ENCODE data around the gene LIPH. TPM values are rescaled to one million over a fixed set of nuclear protein-coding genes. Genes with fewer than 3 reads are reported as not detected.

LIPH gene
- total RNA-seq, 1 donor from 2014 or later: not detected

GRCh38 chr3:185540695-185541094, 11.7 kb downstream of the LIPH start:
- DNase-seq (ENCODE audit: low read depth in 2 of 2): no peak

- no peak for DNase-seq (ENCODE audit: low read depth in 2 of 2)
These were observed 12.5 kb downstream of the LIPH start for GRCh38 chr3:185539934-185540333.

GRCh38 chr3:185537369-185537970, 14.9 kb downstream of the LIPH start:
- DNase-seq (ENCODE audit: low read depth in 2 of 2): peak in 1 of 2 donors; percentile 70

GRCh38 chr3:185534511-185534910, 17.9 kb downstream of the LIPH start:
- DNase-seq (ENCODE audit: low read depth in 2 of 2): no peak

GRCh38 chr3:185532901-185533300, 19.5 kb downstream of the LIPH start:
- DNase-seq (ENCODE audit: low read depth in 2 of 2): no peak

- DNase-seq (ENCODE audit: low read depth in 2 of 2): no peak
These were observed 21.5 kb downstream of the LIPH start for GRCh38 chr3:185530856-185531255.

GRCh38 chr3:185528532-185528931, 23.9 kb downstream of the LIPH start:
- DNase-seq (ENCODE audit: low read depth in 2 of 2): no peak

- no peak for DNase-seq (ENCODE audit: low read depth in 2 of 2)
These were observed 25.0 kb downstream of the LIPH start for GRCh38 chr3:185527364-185527763.

GRCh38 chr3:185526349-185526951, 25.9 kb downstream of the LIPH start:
- no peak for DNase-seq (ENCODE audit: low read depth in 2 of 2)

- no peak for DNase-seq (ENCODE audit: low read depth in 2 of 2)
These were observed 30.8 kb downstream of the LIPH start for GRCh38 chr3:185521349-185522138.

- no peak for DNase-seq (ENCODE audit: low read depth in 2 of 2)
These were observed 33.4 kb downstream of the LIPH start for GRCh38 chr3:185519021-185519420.

GRCh38 chr3:185517387-185518130, 34.8 kb downstream of the LIPH start:
- DNase-seq (ENCODE audit: low read depth in 2 of 2): no peak

- DNase-seq (ENCODE audit: low read depth in 2 of 2): no peak
These were observed 40.7 kb downstream of the LIPH start for GRCh38 chr3:185511711-185512110.

- no peak for DNase-seq (ENCODE audit: low read depth in 2 of 2)
These were observed 43.9 kb downstream of the LIPH start for GRCh38 chr3:185508335-185508991.

- DNase-seq (ENCODE audit: low read depth in 2 of 2): no peak
These were observed 44.5 kb downstream of the LIPH start for GRCh38 chr3:185507883-185508282.

GRCh38 chr3:185504636-185505035, 47.8 kb downstream of the LIPH start:
- no peak for DNase-seq (ENCODE audit: low read depth in 2 of 2)

GRCh38 chr3:185503521-185503920, 48.9 kb downstream of the LIPH start:
- DNase-seq (ENCODE audit: low read depth in 2 of 2): no peak

- DNase-seq (ENCODE audit: low read depth in 2 of 2): no peak
These were observed 49.4 kb downstream of the LIPH start for GRCh38 chr3:185502987-185503386.

GRCh38 chr3:185498503-185499396, 53.6 kb downstream of the LIPH start, which contains the start of gene TMEM41A:
TMEM41A (minus strand) TSS chr3:185499035; CDS start chr3:185498961, 74 bp downstream.
- peak; percentile 74 to 92 for DNase-seq (ENCODE audit: low read depth in 2 of 2)

GRCh38 chr3:185490241-185490640, 62.1 kb downstream of the LIPH start:
- no peak for DNase-seq (ENCODE audit: low read depth in 2 of 2)

Measured in dermis microvascular lymphatic vessel endothelial cell (primary cell).